Nephron progenitor cell (in vitro differentiated cells): ENCODE measurements around the gene AVEN.
A peak's percentile ranks its signal among the peaks of the same experiment; 100 is the strongest.

ENCODE experiments used
- DNase-seq: peaks from one replicate; pipeline ENCODE4 v3.0.0; 2021
- H3K27ac Mint-ChIP-seq: 2 replicates; pipeline ENCODE4 v1.8.0; 2021; ENCODE audit warnings: mild to moderate bottlenecking, moderate library complexity, mixed read lengths
- H3K27me3 Mint-ChIP-seq: 2 replicates; pipeline ENCODE4 v1.8.0; 2021; ENCODE audit warnings: mild to moderate bottlenecking, low read depth, mixed read lengths; ENCODE audit not compliant: poor library complexity
- H3K36me3 Mint-ChIP-seq: 2 replicates; pipeline ENCODE4 v1.8.0; 2021; ENCODE audit warnings: low read depth, mixed read lengths
- H3K4me1 Mint-ChIP-seq: 2 replicates; pipeline ENCODE4 v1.8.0; 2021; ENCODE audit warnings: mixed read lengths
- H3K4me3 Mint-ChIP-seq: 2 replicates; pipeline ENCODE4 v1.8.0; 2021; ENCODE audit warnings: mild to moderate bottlenecking, moderate library complexity, mixed read lengths
- H3K9me3 Mint-ChIP-seq: 2 replicates; pipeline ENCODE4 v1.8.0; 2021; ENCODE audit warnings: mild to moderate bottlenecking, moderate library complexity, mixed read lengths
- CTCF ChIP-seq: fragments of 200-600 bp; sonication (generic); IDR thresholded peaks from 2 replicates; pipeline ENCODE4 v1.5.0; 2021; ENCODE audit warnings: antibody characterized with exemption

AVEN gene

DNA sequence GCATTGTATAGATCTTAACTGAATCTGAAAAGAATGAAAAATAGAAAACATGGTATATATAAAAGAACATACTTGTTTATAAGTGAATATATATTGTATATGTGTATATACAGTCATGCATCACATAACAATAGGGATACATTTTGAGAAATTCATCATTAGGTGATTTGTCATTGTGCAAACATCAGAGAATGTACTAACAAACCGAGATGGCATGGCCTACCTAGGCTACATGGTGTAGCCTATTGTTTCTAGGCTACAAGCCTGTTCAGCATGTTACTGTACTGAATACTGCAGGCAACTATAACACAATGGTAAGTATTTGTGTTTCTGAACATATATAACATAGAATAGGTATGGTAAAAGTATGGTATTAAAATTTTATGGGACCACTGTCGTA is 135.3 kb downstream of the AVEN start:
- Mint-ChIP-seq H3K27ac (no peak overlapping the region), H3K9me3 (no peaks in the 10 kb centered on the region), H3K27me3 (no peaks in the 10 kb centered on the region), H3K4me3 (no peak overlapping the region), H3K4me1 (no peaks in the 10 kb centered on the region), H3K36me3 (no peaks in the 10 kb centered on the region)
- TF ChIP-seq CTCF: no peak
- DNase-seq: no peak

DNA sequence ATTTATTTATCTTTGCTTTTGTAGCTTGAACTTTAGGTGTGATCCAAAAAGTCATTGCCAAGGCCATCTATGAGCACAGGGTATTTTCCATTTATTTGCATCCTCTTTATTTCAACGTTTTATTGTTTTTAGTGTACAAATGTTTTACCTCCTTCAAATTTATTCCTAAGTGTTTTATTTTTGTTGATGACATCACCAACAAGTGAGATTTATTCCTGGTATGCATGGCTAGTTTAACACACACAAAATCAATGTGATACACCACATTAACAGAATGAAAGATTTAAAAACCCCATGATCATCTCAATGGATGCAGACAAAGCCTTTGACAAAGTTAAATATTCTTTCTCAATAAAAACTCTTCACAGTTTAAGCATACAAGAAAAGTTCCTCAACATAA is 137.0 kb downstream of the AVEN start:
- H3K4me1 Mint-ChIP-seq: peaks cover 6% of the 10 kb centered on the region

DNA sequence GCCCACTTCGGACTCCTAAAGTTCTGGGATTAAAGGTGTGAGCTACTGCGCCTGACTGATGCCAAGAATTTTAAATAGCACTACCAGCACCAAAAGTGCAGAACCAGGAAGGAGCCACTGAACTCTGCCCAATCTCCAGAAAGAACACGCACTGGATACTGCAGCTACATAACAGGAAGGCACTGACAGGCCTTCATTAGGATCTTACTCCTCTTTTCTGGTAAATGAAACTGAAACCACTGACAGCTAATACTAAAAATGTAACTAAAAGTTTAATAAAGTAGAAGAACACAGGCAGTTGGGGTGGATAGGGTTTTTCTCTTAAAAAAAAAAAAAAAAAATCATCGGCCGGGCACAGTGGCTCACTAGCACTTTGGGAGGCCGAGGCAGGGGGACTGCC is 144.8 kb downstream of the AVEN start:
- no peak for DNase-seq
- Mint-ChIP-seq H3K36me3 (no peaks in the 10 kb centered on the region), H3K9me3 (peaks cover 8% of the 10 kb centered on the region), H3K27me3 (no peaks in the 10 kb centered on the region), H3K4me3 (no peak overlapping the region), H3K27ac (peak overlapping the region; percentile 36), H3K4me1 (peaks cover 26% of the 10 kb centered on the region)
- no peak for TF ChIP-seq CTCF

More for the DNA sequence above, 137.0 kb downstream of the AVEN start:
- H3K27ac Mint-ChIP-seq: no peak overlapping the region
- no peak for DNase-seq
- no peak for TF ChIP-seq CTCF
- no peak overlapping the region for H3K4me3 Mint-ChIP-seq
- no peaks in the 10 kb centered on the region for H3K27me3 Mint-ChIP-seq
- H3K36me3 Mint-ChIP-seq: no peaks in the 10 kb centered on the region
- H3K9me3 Mint-ChIP-seq: no peaks in the 10 kb centered on the region

GRCh38 chr15:33888176-33888575 is 150.8 kb downstream of the AVEN start:
- TF ChIP-seq CTCF: no peak
- no peaks in the 10 kb centered on the region for H3K27me3 Mint-ChIP-seq
- H3K4me3 Mint-ChIP-seq: no peak overlapping the region
- peaks cover 21% of the 10 kb centered on the region for H3K4me1 Mint-ChIP-seq
- DNase-seq: no peak
- H3K36me3 Mint-ChIP-seq: peaks cover 5% of the 10 kb centered on the region
- peaks cover 12% of the 10 kb centered on the region for H3K9me3 Mint-ChIP-seq
- H3K27ac Mint-ChIP-seq: no peak overlapping the region

DNA sequence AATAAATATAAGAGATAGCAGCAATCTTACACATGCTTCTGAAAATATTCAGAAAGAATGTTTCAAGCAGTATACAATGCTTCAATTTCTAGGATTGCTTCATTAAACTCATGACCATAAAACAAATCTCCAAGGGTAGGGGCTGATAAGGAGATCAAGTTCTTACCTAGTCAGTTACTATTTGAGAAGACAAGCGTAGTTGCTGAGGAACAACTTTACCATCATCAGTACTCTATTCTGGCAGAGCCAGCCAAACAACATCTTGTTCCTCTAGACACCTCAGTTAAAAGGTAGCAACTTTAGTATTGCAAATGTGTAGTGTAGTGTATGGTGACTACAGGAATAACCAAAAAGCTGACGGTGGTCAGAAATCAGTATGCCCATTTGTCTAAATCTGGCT is 156.1 kb downstream of the AVEN start:
- TF ChIP-seq CTCF: no peak
- no peak overlapping the region for H3K27ac Mint-ChIP-seq
- no peak for DNase-seq

GRCh38 chr15:33874156-33874555 is 164.8 kb downstream of the AVEN start:
- Mint-ChIP-seq H3K27ac (no peak overlapping the region), H3K4me1 (peaks cover 52% of the 10 kb centered on the region), H3K27me3 (peaks cover 2% of the 10 kb centered on the region), H3K4me3 (no peak overlapping the region), H3K9me3 (no peaks in the 10 kb centered on the region), H3K36me3 (no peaks in the 10 kb centered on the region)
- DNase-seq: no peak
- no peak for TF ChIP-seq CTCF

More for the DNA sequence above, 156.1 kb downstream of the AVEN start:
- H3K36me3 Mint-ChIP-seq: peaks cover 5% of the 10 kb centered on the region
- H3K4me3 Mint-ChIP-seq: no peak overlapping the region
- H3K4me1 Mint-ChIP-seq: peaks cover 5% of the 10 kb centered on the region
- peaks cover 4% of the 10 kb centered on the region for H3K9me3 Mint-ChIP-seq
- no peaks in the 10 kb centered on the region for H3K27me3 Mint-ChIP-seq
